MM.1S (cell line): ENCODE data around the gene NFATC2.

Experiments
- EZH2 ChIP-seq: fragments of 300-600 bp; sonication (generic); optimal IDR thresholded peaks from 2 replicates; pipeline ENCODE3; 2017; ENCODE audit warnings: low read depth, mild to moderate bottlenecking, antibody characterized with exemption, low read length, mixed read lengths
- TF ChIP-seq, protein P1 (sequence below): fragments of 300-600 bp; sonication (generic); IDR thresholded peaks from 2 replicates; pipeline ENCODE4 v1.5.1; 2016; ENCODE audit warnings: antibody characterized with exemption, low read length, mixed read lengths

DNA sequence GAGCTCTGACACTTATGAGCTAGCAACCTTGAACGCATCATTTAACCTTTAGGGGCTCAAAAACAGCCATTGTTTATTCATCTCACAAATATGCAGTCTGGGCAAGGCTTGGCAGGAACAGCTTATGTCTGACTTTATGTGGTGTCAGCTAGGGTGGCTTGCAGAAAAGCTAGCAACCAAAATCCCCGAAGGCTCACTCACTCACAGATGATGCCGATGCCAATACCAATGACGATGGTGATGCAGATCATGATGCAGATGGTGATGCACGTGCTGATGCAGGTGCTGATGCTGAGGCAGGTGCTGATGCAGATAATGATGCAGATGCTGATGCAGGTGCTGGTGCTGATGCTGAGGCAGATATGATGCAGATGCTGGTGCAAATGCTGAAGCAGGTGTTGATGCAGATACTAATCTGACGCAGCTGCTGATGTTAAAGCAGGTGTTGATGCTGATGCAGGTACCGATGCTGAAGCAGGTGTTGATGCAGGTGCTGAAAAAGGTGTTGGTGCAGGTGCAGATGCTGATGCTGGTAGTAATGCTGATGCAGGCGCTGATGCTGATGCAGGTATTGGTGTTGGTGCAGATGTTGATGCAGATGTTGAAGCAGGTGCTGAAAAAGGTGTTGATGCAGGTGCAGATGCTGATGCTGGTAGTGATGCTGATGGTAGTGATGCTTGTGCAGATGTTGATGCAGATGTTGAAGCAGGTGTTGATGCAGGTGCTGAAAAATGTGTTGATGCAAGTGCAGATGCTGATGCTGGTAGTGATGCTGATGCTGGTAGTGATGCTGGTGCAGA, 195.6 kb downstream of the NFATC2 start:
- no peak for TF ChIP-seq EZH2
- TF ChIP-seq, protein P1, sequence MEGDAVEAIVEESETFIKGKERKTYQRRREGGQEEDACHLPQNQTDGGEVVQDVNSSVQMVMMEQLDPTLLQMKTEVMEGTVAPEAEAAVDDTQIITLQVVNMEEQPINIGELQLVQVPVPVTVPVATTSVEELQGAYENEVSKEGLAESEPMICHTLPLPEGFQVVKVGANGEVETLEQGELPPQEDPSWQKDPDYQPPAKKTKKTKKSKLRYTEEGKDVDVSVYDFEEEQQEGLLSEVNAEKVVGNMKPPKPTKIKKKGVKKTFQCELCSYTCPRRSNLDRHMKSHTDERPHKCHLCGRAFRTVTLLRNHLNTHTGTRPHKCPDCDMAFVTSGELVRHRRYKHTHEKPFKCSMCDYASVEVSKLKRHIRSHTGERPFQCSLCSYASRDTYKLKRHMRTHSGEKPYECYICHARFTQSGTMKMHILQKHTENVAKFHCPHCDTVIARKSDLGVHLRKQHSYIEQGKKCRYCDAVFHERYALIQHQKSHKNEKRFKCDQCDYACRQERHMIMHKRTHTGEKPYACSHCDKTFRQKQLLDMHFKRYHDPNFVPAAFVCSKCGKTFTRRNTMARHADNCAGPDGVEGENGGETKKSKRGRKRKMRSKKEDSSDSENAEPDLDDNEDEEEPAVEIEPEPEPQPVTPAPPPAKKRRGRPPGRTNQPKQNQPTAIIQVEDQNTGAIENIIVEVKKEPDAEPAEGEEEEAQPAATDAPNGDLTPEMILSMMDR = no peak
